Loucy (cell line): ENCODE results near the gene PCDHB7.
"Not testable (repeated sequence)": the region's sequence is repeated elsewhere in the genome, so short reads cannot be mapped to it uniquely, and the experiment has no call there.

Source experiments
- EZH2phosphoT487 ChIP-seq: fragments of 200-600 bp; IDR thresholded peaks from 2 replicates; pipeline ENCODE4 v1.6.1; 2018; ENCODE audit warnings: antibody characterized with exemption, mild to moderate bottlenecking, moderate library complexity, borderline replicate concordance
- TF ChIP-seq, protein P1 (sequence below): fragments of 200-600 bp; sonication (generic); conservative IDR thresholded peaks from 2 replicates; pipeline ENCODE4 v1.5.1; 2014; ENCODE audit warnings: mild to moderate bottlenecking, antibody characterized with exemption, low read length

DNA sequence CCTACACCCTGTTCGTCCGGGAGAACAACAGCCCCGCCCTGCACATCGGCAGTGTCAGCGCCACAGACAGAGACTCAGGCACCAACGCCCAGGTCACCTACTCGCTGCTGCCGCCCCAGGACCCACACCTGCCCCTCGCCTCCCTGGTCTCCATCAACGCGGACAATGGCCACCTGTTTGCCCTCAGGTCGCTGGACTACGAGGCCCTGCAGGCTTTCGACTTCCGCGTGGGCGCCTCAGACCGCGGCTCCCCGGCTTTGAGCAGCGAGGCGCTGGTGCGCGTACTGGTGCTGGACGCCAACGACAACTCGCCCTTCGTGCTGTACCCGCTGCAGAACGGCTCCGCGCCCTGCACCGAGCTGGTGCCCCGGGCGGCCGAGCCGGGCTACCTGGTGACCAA is 16.2 kb downstream of the PCDHB7 start:
- TF ChIP-seq, protein P1, sequence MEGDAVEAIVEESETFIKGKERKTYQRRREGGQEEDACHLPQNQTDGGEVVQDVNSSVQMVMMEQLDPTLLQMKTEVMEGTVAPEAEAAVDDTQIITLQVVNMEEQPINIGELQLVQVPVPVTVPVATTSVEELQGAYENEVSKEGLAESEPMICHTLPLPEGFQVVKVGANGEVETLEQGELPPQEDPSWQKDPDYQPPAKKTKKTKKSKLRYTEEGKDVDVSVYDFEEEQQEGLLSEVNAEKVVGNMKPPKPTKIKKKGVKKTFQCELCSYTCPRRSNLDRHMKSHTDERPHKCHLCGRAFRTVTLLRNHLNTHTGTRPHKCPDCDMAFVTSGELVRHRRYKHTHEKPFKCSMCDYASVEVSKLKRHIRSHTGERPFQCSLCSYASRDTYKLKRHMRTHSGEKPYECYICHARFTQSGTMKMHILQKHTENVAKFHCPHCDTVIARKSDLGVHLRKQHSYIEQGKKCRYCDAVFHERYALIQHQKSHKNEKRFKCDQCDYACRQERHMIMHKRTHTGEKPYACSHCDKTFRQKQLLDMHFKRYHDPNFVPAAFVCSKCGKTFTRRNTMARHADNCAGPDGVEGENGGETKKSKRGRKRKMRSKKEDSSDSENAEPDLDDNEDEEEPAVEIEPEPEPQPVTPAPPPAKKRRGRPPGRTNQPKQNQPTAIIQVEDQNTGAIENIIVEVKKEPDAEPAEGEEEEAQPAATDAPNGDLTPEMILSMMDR: not testable (repeated sequence)
- not testable (repeated sequence) for TF ChIP-seq EZH2phosphoT487
